Sigmoid colon (tissue), 4 donors: ENCODE data around the gene RXRG.

ENCODE experiments used
- CTCF ChIP-seq, 4 experiments: fragments of 450-650 bp in 3 of 4; fragments of 200-600 bp in 1 of 4; IDR thresholded peaks; one replicate each; pipeline ENCODE4 v1.5.1; 2016 to 2019; ENCODE audit warnings: antibody characterized with exemption in 4 of 4, mild to moderate bottlenecking in 3 of 4, moderate library complexity in 2 of 4
- EP300 ChIP-seq, 4 donors: sonication (generic); formaldehyde crosslinking; IDR thresholded peaks; one replicate each; pipeline ENCODE4 v1.6.1; 2017; ENCODE audit warnings: antibody characterized with exemption in 4 of 4
- POLR2A ChIP-seq, 2 donors: fragments of 450-650 bp; IDR thresholded peaks; one replicate each; pipeline ENCODE4 v1.6.1; 2016; ENCODE audit warnings: antibody characterized with exemption in 2 of 2, mild to moderate bottlenecking in 2 of 2, moderate library complexity in 2 of 2
- POLR2AphosphoS5 ChIP-seq, 4 donors: sonication (generic); formaldehyde crosslinking; IDR thresholded peaks; one replicate each; pipeline ENCODE4 v1.6.1; 2017; ENCODE audit warnings: antibody characterized with exemption in 4 of 4

- TF ChIP-seq CTCF (IDR thresholded peaks at IDR 0.05) (no peak), EP300 (IDR thresholded peaks at IDR 0.05) (no peak), POLR2A (IDR thresholded peaks at IDR 0.05) (no peak), POLR2AphosphoS5 (IDR thresholded peaks at IDR 0.05) (no peak)
Measured at GRCh38 chr1:165481820-165482532, 37.0 kb upstream of the RXRG start.
